HG03457 (cell line): ENCODE data around the gene ENPEP.
A peak's percentile ranks its signal among the peaks of the same experiment; 100 is the strongest.
"Not testable (repeated sequence)": the region's sequence is repeated elsewhere in the genome, so short reads cannot be mapped to it uniquely, and the experiment has no call there.

Experiments used
- ATAC-seq: cut with Tn5 transposase; IDR thresholded peaks from one replicate; pipeline ENCODE4 v1.9.1; 2021; ENCODE audit warnings: moderate number of reproducible peaks; ENCODE audit not compliant: unreplicated experiment

Gene ENPEP

GRCh38 chr4:110475881-110476818 lies at the start of gene ENPEP:
Gene ENPEP (plus strand): TSS chr4:110476155. CDS start chr4:110476415, 260 bp downstream.
- ATAC-seq, result no peak

- ATAC-seq, result not testable (repeated sequence)
Observed at GRCh38 chr4:110431805-110432204, 44.1 kb upstream of the ENPEP start.

- ATAC-seq, result not testable (repeated sequence)
Observed at GRCh38 chr4:110437292-110437691, 38.7 kb upstream of the ENPEP start.

GRCh38 chr4:110439209-110439608 lies 36.7 kb upstream of the ENPEP start:
- ATAC-seq, result not testable (repeated sequence)

GRCh38 chr4:110442309-110442708 lies 33.6 kb upstream of the ENPEP start:
- no peak for ATAC-seq

GRCh38 chr4:110442788-110443187 lies 33.2 kb upstream of the ENPEP start:
- ATAC-seq, result no peak

- ATAC-seq, result no peak
Observed at GRCh38 chr4:110449947-110450346, 26.0 kb upstream of the ENPEP start.

GRCh38 chr4:110452546-110452945 lies 23.4 kb upstream of the ENPEP start:
- no peak for ATAC-seq

GRCh38 chr4:110454441-110454840 lies 21.5 kb upstream of the ENPEP start:
- no peak for ATAC-seq

GRCh38 chr4:110458494-110459266 lies 17.3 kb upstream of the ENPEP start:
- ATAC-seq, result no peak

GRCh38 chr4:110460074-110460746 lies 15.7 kb upstream of the ENPEP start:
- ATAC-seq, result no peak

GRCh38 chr4:110467400-110467799 lies 8.6 kb upstream of the ENPEP start:
- no peak for ATAC-seq

GRCh38 chr4:110472583-110473329 lies 3.2 kb upstream of the ENPEP start:
- ATAC-seq, result no peak

- ATAC-seq, result no peak
Observed at GRCh38 chr4:110474481-110474880, 1.5 kb upstream of the ENPEP start.

GRCh38 chr4:110475080-110475479 lies 875 bp upstream of the ENPEP start:
- not testable (repeated sequence) for ATAC-seq

- no peak for ATAC-seq
Observed at GRCh38 chr4:110477836-110478235, 1.9 kb downstream of the ENPEP start.

- no peak for ATAC-seq
Observed at GRCh38 chr4:110480031-110480549, 4.1 kb downstream of the ENPEP start.

- no peak for ATAC-seq
Observed at GRCh38 chr4:110480746-110481271, 4.9 kb downstream of the ENPEP start.

- no peak for ATAC-seq
Observed at GRCh38 chr4:110483516-110483915, 7.6 kb downstream of the ENPEP start.

GRCh38 chr4:110484029-110484428 lies 8.1 kb downstream of the ENPEP start:
- ATAC-seq, result peak; percentile 99
